ENCODE results near the gene KY. TPM values are rescaled to one million over a fixed set of nuclear protein-coding genes. Genes with fewer than 3 reads are reported as not detected.

KY gene
- total and polyA plus RNA-seq, 10 of the 15 experiments (the other 5 are each of a cell fraction or from before 2014, with no cell fraction given) = 0.04 to 0.11 TPM; not detected in 8

DNA sequence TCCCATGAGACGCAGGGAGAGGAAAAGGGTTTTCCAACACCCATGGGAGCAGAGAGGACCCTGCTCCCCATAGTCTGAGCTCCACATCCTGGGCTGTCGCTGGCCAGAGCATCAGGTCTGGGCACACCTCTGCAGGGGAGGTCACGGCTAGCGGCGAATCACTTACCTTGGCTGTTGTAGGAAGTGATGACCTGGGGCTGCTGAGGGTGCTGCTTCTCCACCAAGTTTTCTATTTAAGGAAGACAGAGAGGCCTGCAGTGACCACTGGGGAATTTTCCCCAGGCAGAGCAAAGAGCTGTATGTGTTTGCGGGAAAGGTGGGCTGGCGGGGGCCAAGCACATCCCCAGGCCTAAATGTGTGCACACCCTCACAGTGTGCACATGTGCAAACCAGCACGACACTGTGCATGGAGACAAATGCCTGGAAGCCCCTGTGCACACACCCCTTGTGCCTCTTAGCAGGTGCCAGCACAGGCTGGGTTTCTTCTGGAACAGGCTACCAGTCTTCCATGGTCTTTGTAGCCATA, 7.6 kb downstream of the KY start:
- ChIA-PET RAD21 (ENCODE audit: unreplicated experiment) (no interaction called here), POLR2A (no interaction called here), CTCF (interaction anchor here (0.6 to 1.0 kb wide), 2 partner anchors 8 to 861 kb away, joined by 3 read pairs; no protein-coding TSS in a partner anchor), SMC1A (ENCODE audit: uncharacterized antibody, unreplicated experiment) (no interaction called here)
- ATAC-seq = no peak
- BruUV-seq (replicated peaks) = no TSS peak
- no peaks in the 10 kb centered on the region for H3K36me3 ChIP-seq (ENCODE audit: control insufficient read depth in 2 of 2, insufficient read depth in 2 of 2, low read length in 1 of 2)
- in situ Hi-C loops (cut with MboI) (no loop called here), intact Hi-C loops (cut with micrococcal nuclease; ENCODE audit: unreplicated experiment) (no loop called here)
- H3K4me3 ChIP-seq = no peak overlapping the region
- FAIRE-seq = no peak
- no peak for DNase-seq (ENCODE audit: low read depth, low spot score)
- TF ChIP-seq NR2F1 (conservative IDR thresholded peaks at IDR 0.05) = no peak
- TF ChIP-seq ZNF217 (IDR thresholded peaks at IDR 0.05) = no peak
- no peak for TF ChIP-seq HDAC2 (IDR thresholded peaks at IDR 0.05)
- TF ChIP-seq SMARCA5 (IDR thresholded peaks at IDR 0.05) = no peak
- no peak for TF ChIP-seq CHD4 (IDR thresholded peaks at IDR 0.05)
- TF ChIP-seq DPF2 (IDR thresholded peaks at IDR 0.05) = no peak
- TF ChIP-seq TCF3 (IDR thresholded peaks at IDR 0.05; ENCODE audit: borderline replicate concordance, insufficient read depth, low read depth, low read length) = no peak
- TF ChIP-seq, protein P1, sequence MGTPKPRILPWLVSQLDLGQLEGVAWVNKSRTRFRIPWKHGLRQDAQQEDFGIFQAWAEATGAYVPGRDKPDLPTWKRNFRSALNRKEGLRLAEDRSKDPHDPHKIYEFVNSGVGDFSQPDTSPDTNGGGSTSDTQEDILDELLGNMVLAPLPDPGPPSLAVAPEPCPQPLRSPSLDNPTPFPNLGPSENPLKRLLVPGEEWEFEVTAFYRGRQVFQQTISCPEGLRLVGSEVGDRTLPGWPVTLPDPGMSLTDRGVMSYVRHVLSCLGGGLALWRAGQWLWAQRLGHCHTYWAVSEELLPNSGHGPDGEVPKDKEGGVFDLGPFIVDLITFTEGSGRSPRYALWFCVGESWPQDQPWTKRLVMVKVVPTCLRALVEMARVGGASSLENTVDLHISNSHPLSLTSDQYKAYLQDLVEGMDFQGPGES (IDR thresholded peaks at IDR 0.05) = no peak
- TF ChIP-seq EP300 (IDR thresholded peaks at IDR 0.05; ENCODE audit: borderline replicate concordance in 1 of 2, control insufficient read depth in 1 of 2, low read depth in 2 of 2, low read length in 2 of 2) = no peak
- no peak for TF ChIP-seq RBBP5 (conservative IDR thresholded peaks at IDR 0.05)
- no peak for TF ChIP-seq BCL11A (IDR thresholded peaks at IDR 0.05; ENCODE audit: low read depth, low read length)
- H2AFZ ChIP-seq (ENCODE audit: control insufficient read depth, low read depth, low read length) = no peak overlapping the region
- 52% methylated on average over 8 of the region's 8 CpGs for WGBS (ENCODE audit: insufficient coverage, insufficient replicate concordance, low lambda C conversion rate, missing lambda C conversion rate)
- H3K27ac ChIP-seq (ENCODE audit: control insufficient read depth, insufficient read depth) = no peak overlapping the region
- no peaks in the 10 kb centered on the region for H4K20me1 ChIP-seq (ENCODE audit: control insufficient read depth, insufficient read depth)
- H3K9me3 ChIP-seq (replicated peaks; ENCODE audit: control insufficient read depth, insufficient read depth, low read length) = no peaks in the 10 kb centered on the region
- H3K79me2 ChIP-seq (ENCODE audit: control insufficient read depth, insufficient read depth, low read length) = no peaks in the 10 kb centered on the region
- H3K4me2 ChIP-seq (ENCODE audit: control insufficient read depth, insufficient read depth) = no peak overlapping the region
- no peak overlapping the region for H3K9ac ChIP-seq (ENCODE audit: control insufficient read depth, insufficient read depth, low read length)
- H3K4me1 ChIP-seq (ENCODE audit: control insufficient read depth, insufficient read depth, low read length) = no peaks in the 10 kb centered on the region
- H3K27me3 ChIP-seq (replicated peaks in 1 of 2; ENCODE audit: control insufficient read depth in 2 of 2, insufficient read depth in 2 of 2, low read length in 1 of 2) = no peaks in the 10 kb centered on the region; a peak in 1 of 4 replicates
